ENCODE results near the gene MTMR12. TPM values are rescaled to one million over a fixed set of nuclear protein-coding genes. Genes with fewer than 3 reads are reported as not detected.

Gene MTMR12
- total RNA-seq, 1 experiment from 2014 or later = 16.0 TPM

DNA sequence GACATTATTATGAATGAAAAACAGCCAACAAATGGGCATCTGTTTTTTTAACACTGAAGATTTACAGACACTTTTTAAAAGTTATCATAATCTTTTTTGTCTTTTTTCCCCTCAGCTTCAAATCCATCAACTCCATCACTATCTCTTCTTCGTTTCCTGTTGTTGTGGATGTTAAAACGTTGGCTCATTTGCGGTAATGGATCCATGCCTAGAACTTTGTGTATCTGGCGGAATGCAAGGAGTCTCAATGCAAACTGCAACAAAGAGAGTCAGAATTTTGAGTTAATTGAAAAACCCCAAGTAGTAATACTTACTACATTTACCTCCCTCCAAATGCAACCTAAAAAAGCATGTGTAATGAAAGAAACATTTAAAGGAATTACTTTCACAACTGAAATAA is 42.9 kb upstream of the MTMR12 start:
- H3K27ac ChIP-seq (ENCODE audit: low read length) = no peak overlapping the region
- intact Hi-C loops (cut with micrococcal nuclease) = no loop called here
- no peaks in the 10 kb centered on the region for H3K9me3 ChIP-seq (ENCODE audit: low read length)
- DNase-seq (no peak), ATAC-seq (no peak)
- no peaks in the 10 kb centered on the region for H3K4me1 ChIP-seq (ENCODE audit: insufficient read depth, low read length)
- H3K4me2 ChIP-seq (ENCODE audit: low read length) = no peak overlapping the region
- H3K27me3 ChIP-seq (ENCODE audit: low read length) = no peaks in the 10 kb centered on the region
- POLR2A ChIA-PET (ENCODE audit: unreplicated experiment) = no interaction called here
- TF ChIP-seq, protein P1, sequence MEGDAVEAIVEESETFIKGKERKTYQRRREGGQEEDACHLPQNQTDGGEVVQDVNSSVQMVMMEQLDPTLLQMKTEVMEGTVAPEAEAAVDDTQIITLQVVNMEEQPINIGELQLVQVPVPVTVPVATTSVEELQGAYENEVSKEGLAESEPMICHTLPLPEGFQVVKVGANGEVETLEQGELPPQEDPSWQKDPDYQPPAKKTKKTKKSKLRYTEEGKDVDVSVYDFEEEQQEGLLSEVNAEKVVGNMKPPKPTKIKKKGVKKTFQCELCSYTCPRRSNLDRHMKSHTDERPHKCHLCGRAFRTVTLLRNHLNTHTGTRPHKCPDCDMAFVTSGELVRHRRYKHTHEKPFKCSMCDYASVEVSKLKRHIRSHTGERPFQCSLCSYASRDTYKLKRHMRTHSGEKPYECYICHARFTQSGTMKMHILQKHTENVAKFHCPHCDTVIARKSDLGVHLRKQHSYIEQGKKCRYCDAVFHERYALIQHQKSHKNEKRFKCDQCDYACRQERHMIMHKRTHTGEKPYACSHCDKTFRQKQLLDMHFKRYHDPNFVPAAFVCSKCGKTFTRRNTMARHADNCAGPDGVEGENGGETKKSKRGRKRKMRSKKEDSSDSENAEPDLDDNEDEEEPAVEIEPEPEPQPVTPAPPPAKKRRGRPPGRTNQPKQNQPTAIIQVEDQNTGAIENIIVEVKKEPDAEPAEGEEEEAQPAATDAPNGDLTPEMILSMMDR (conservative IDR thresholded peaks at IDR 0.05; ENCODE audit: low read depth, low read length) = no peak
- no peak for TF ChIP-seq EZH2 (IDR thresholded peaks at IDR 0.05; ENCODE audit: low read length, unreplicated experiment)
- CTCF ChIA-PET = no interaction called here
- no peaks in the 10 kb centered on the region for H4K20me1 ChIP-seq (ENCODE audit: low read length)
- H3K4me3 ChIP-seq (ENCODE audit: low read length) = no peak overlapping the region
- H3K9ac ChIP-seq (ENCODE audit: low read length) = no peak overlapping the region
- H3F3A ChIP-seq (ENCODE audit: low read length, unreplicated experiment) = no peaks in the 10 kb centered on the region
- no peak overlapping the region for H2AFZ ChIP-seq (ENCODE audit: low read length)
- no TSS peak for BruUV-seq (replicated peaks)
- no peaks in the 10 kb centered on the region for H3K79me2 ChIP-seq (ENCODE audit: low read length)
- H3K36me3 ChIP-seq (ENCODE audit: low read depth, low read length) = peaks cover 31% of the 10 kb centered on the region
- no peaks in the 10 kb centered on the region for H3K9me2 ChIP-seq (replicated peaks; ENCODE audit: low read length)

DNA sequence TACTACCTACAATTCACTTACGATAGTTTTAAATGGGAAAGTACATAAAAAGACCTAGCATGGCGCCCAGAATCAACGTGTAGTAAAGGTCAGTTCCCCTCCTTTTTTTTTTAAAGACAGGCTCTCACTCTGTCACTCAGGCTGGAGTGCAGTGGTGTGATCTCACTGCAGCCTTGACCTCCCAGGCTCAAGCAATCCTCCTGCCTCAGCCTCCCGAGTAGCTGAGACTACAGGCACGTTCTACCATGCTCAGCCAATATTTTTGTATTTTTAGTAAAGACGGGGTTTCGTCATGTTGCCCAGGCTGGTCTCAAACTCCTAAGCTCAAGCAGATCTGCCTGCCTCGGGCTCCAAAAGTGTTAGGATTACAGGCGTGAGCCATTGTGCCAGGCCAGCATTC is 40.7 kb upstream of the MTMR12 start:
- ChIA-PET POLR2A (ENCODE audit: unreplicated experiment) (no interaction called here), CTCF (no interaction called here)
- Histone ChIP-seq H2AFZ (ENCODE audit: low read length) (no peak overlapping the region), H3K27ac (ENCODE audit: low read length) (no peak overlapping the region), H3K9me2 (replicated peaks; ENCODE audit: low read length) (no peaks in the 10 kb centered on the region), H3K4me3 (ENCODE audit: low read length) (no peak overlapping the region), H3K4me2 (ENCODE audit: low read length) (no peak overlapping the region), H3K27me3 (ENCODE audit: low read length) (no peaks in the 10 kb centered on the region), H4K20me1 (ENCODE audit: low read length) (no peaks in the 10 kb centered on the region), H3F3A (ENCODE audit: low read length, unreplicated experiment) (no peaks in the 10 kb centered on the region), H3K9me3 (ENCODE audit: low read length) (no peaks in the 10 kb centered on the region), H3K36me3 (ENCODE audit: low read depth, low read length) (peaks cover 21% of the 10 kb centered on the region), H3K9ac (ENCODE audit: low read length) (no peak overlapping the region), H3K79me2 (ENCODE audit: low read length) (no peaks in the 10 kb centered on the region), H3K4me1 (ENCODE audit: insufficient read depth, low read length) (no peaks in the 10 kb centered on the region)
- ATAC-seq = no peak
- TF ChIP-seq, protein P1 (conservative IDR thresholded peaks at IDR 0.05; ENCODE audit: low read depth, low read length) = no peak
- no peak for TF ChIP-seq EZH2phosphoT487 (IDR thresholded peaks at IDR 0.05; ENCODE audit: borderline replicate concordance, low read length)
- no peak for TF ChIP-seq EZH2 (IDR thresholded peaks at IDR 0.05; ENCODE audit: low read length, unreplicated experiment)
- no peak for DNase-seq
- BruUV-seq (replicated peaks) = no TSS peak
- intact Hi-C loops (cut with micrococcal nuclease) = no loop called here

DNA sequence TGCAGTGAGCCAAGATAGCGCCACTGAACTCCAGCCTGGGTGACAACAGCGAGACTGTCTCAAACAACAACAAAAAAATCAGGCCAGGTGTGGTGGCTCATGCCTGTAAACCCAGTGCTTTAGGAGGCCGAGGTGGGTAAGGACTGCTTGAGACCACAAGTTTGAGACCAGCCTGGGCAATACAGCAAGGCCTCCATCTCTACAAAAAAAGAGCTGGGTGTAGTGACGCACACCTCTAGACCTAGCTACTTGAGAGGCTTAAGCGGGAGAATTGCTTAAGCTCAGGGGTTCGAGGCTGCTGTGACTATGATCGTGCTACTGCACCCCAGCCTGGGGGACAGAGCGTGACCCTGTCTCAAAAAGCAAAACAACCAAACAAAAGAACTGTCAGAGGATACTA is 39.9 kb upstream of the MTMR12 start:
- CTCF ChIA-PET = no interaction called here
- no peaks in the 10 kb centered on the region for H3K4me1 ChIP-seq (ENCODE audit: insufficient read depth, low read length)
- no peaks in the 10 kb centered on the region for H3K9me2 ChIP-seq (replicated peaks; ENCODE audit: low read length)
- ATAC-seq (no peak), DNase-seq (no peak)
- H3K27me3 ChIP-seq (ENCODE audit: low read length) = no peaks in the 10 kb centered on the region
- H3F3A ChIP-seq (ENCODE audit: low read length, unreplicated experiment) = no peaks in the 10 kb centered on the region
- TF ChIP-seq, protein P1 (conservative IDR thresholded peaks at IDR 0.05; ENCODE audit: low read depth, low read length) = no peak
- no peak for TF ChIP-seq EZH2 (IDR thresholded peaks at IDR 0.05; ENCODE audit: low read length, unreplicated experiment)
- TF ChIP-seq EZH2phosphoT487 (IDR thresholded peaks at IDR 0.05; ENCODE audit: borderline replicate concordance, low read length) = no peak
- no peaks in the 10 kb centered on the region for H4K20me1 ChIP-seq (ENCODE audit: low read length)
- intact Hi-C loops (cut with micrococcal nuclease) = no loop called here
- POLR2A ChIA-PET (ENCODE audit: unreplicated experiment) = no interaction called here
- H3K4me2 ChIP-seq (ENCODE audit: low read length) = no peak overlapping the region
- no peaks in the 10 kb centered on the region for H3K79me2 ChIP-seq (ENCODE audit: low read length)
- H2AFZ ChIP-seq (ENCODE audit: low read length) = no peak overlapping the region
- H3K4me3 ChIP-seq (ENCODE audit: low read length) = no peak overlapping the region
- H3K9ac ChIP-seq (ENCODE audit: low read length) = no peak overlapping the region
- no peak overlapping the region for H3K27ac ChIP-seq (ENCODE audit: low read length)
- H3K36me3 ChIP-seq (ENCODE audit: low read depth, low read length) = peaks cover 19% of the 10 kb centered on the region
- no TSS peak for BruUV-seq (replicated peaks)
- H3K9me3 ChIP-seq (ENCODE audit: low read length) = no peaks in the 10 kb centered on the region

All from PC-3 (cell line).